Measurements from ENCODE around the gene GPHB5. TPM values are rescaled to one million over a fixed set of nuclear protein-coding genes. Genes with fewer than 3 reads are reported as not detected.
"Not testable (repeated sequence)": the region's sequence is repeated elsewhere in the genome, so short reads cannot be mapped to it uniquely, and the experiment has no call there.

GPHB5 gene
- total RNA-seq, 1 donor: not detected

GRCh38 chr14:63279933-63280332 is 38.8 kb downstream of the GPHB5 start:
- peaks cover 13% of the 10 kb centered on the region for H3K27me3 ChIP-seq (ENCODE audit: insufficient read depth, low read length)
- H3K4me1 ChIP-seq (ENCODE audit: insufficient read depth, low read length); H3K9me3 ChIP-seq (ENCODE audit: low read depth, low read length); H3K4me3 ChIP-seq (ENCODE audit: low read length): not testable (repeated sequence)

- Histone ChIP-seq H3K4me3 (ENCODE audit: low read length) (no peak overlapping the region), H3K27me3 (ENCODE audit: insufficient read depth, low read length) (peaks cover 2% of the 10 kb centered on the region), H3K9me3 (ENCODE audit: low read depth, low read length) (no peaks in the 10 kb centered on the region), H3K4me1 (ENCODE audit: insufficient read depth, low read length) (no peaks in the 10 kb centered on the region)
These were observed 41.0 kb downstream of the GPHB5 start for GRCh38 chr14:63277591-63278183.

DNA sequence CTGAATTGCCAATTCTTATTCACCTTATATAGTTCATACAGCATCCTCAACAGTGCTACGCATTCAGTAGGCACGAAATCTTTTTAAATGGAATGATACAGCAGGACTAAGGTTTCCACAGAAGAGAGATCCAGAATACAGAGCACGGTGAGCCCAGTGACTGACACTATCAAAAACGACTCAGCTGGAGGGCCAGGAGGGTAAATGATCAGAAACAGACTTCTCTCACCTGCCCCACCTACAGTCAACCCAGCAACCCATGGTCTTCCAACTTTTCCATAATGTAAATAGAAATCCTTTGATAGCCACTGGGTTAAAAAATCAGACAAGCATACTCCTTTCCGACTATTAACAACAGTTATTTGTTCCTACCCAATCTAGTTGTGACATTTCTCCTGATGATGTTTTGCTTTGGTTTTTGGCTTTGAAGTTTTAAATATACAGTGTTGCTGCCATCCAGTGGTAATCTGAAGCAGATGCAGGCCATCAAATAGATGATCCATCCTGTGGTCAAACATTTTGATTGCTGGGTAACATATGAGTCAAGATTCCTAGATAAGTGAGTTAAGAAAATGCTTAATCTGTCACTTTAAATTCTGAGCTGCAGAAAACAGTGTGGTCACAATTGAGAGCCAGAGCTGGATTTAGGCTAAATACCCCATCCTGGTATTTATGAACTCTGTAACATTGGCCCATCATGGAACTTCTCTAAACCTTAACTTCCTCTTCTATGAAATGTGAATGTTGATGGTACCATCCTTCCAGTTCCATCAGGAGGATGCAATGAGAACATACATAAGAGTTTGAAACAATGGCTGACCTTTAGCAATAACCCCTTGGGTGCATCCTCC is 42.0 kb downstream of the GPHB5 start:
- Histone ChIP-seq H3K27me3 (ENCODE audit: insufficient read depth, low read length) (no peaks in the 10 kb centered on the region), H3K4me1 (ENCODE audit: insufficient read depth, low read length) (no peaks in the 10 kb centered on the region), H3K9me3 (ENCODE audit: low read depth, low read length) (no peaks in the 10 kb centered on the region), H3K4me3 (ENCODE audit: low read length) (no peak overlapping the region)

DNA sequence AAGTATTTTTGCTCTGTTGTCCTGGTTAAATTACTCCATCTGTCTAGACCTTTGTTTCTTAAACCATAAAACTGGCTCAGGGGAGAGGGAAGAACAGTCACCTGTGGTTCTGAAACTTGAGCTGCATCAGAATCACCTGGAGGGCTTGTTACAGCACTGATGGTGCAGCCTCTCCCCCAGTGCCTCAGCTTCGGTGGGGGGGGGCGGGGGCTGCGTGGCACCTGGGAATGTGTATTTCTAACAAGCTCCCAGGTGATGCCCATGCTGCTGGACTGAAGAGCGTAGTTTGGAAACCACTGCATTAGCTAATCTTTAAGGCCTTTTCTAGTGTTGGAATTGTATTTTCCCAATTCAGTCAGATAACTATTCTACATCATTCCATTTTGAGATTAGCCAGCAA is 42.7 kb downstream of the GPHB5 start:
- H3K9me3 ChIP-seq (ENCODE audit: low read depth, low read length): no peaks in the 10 kb centered on the region
- no peak overlapping the region for H3K4me3 ChIP-seq (ENCODE audit: low read length)
- no peaks in the 10 kb centered on the region for H3K4me1 ChIP-seq (ENCODE audit: insufficient read depth, low read length)
- no peaks in the 10 kb centered on the region for H3K27me3 ChIP-seq (ENCODE audit: insufficient read depth, low read length)

- Histone ChIP-seq H3K4me1 (ENCODE audit: insufficient read depth, low read length) (no peaks in the 10 kb centered on the region), H3K4me3 (ENCODE audit: low read length) (no peak overlapping the region), H3K27me3 (ENCODE audit: insufficient read depth, low read length) (no peaks in the 10 kb centered on the region), H3K9me3 (ENCODE audit: low read depth, low read length) (no peaks in the 10 kb centered on the region)
These were observed 43.1 kb downstream of the GPHB5 start for GRCh38 chr14:63275611-63276010.

GRCh38 chr14:63273717-63274655 is 44.7 kb downstream of the GPHB5 start:
- Histone ChIP-seq H3K27me3 (ENCODE audit: insufficient read depth, low read length) (no peaks in the 10 kb centered on the region), H3K4me3 (ENCODE audit: low read length) (no peak overlapping the region), H3K4me1 (ENCODE audit: insufficient read depth, low read length) (no peaks in the 10 kb centered on the region)

GRCh38 chr14:63273129-63273528 is 45.6 kb downstream of the GPHB5 start:
- H3K27me3 ChIP-seq (ENCODE audit: insufficient read depth, low read length): no peaks in the 10 kb centered on the region
- H3K9me3 ChIP-seq (ENCODE audit: low read depth, low read length): no peaks in the 10 kb centered on the region
- H3K4me1 ChIP-seq (ENCODE audit: insufficient read depth, low read length): no peaks in the 10 kb centered on the region
- H3K4me3 ChIP-seq (ENCODE audit: low read length): no peak overlapping the region

More at GRCh38 chr14:63273717-63274655, 44.7 kb downstream of the GPHB5 start:
- H3K9me3 ChIP-seq (ENCODE audit: low read depth, low read length): no peaks in the 10 kb centered on the region

GRCh38 chr14:63269561-63270225 is 49.0 kb downstream of the GPHB5 start:
- Histone ChIP-seq H3K9me3 (ENCODE audit: low read depth, low read length) (no peaks in the 10 kb centered on the region), H3K4me1 (ENCODE audit: insufficient read depth, low read length) (no peaks in the 10 kb centered on the region), H3K4me3 (ENCODE audit: low read length) (no peak overlapping the region), H3K27me3 (ENCODE audit: insufficient read depth, low read length) (no peaks in the 10 kb centered on the region)

- H3K9me3 ChIP-seq (ENCODE audit: low read depth, low read length): no peaks in the 10 kb centered on the region
- H3K4me1 ChIP-seq (ENCODE audit: insufficient read depth, low read length): no peaks in the 10 kb centered on the region
- no peaks in the 10 kb centered on the region for H3K27me3 ChIP-seq (ENCODE audit: insufficient read depth, low read length)
- no peak overlapping the region for H3K4me3 ChIP-seq (ENCODE audit: low read length)
These were observed 50.0 kb downstream of the GPHB5 start for GRCh38 chr14:63268771-63269170.

DNA sequence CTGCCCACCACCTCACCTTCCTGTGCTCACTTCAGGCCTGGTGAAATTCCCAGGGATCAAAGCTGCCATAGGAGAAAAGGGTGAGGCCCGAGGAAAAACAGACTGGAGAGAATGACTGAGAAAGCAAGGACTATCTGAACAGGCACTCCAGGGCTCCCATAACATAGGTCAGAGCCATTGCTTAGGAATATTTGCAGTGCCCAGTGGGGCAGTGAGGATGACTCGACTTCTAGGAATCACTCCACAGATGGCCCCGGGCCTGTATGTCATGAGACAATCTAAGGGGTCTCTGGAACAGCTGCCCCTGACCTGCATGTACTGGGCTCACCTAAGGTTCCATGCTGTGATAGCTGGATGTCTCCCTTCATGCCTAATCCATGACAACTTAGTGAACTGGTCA is 51.6 kb downstream of the GPHB5 start:
- Histone ChIP-seq H3K27me3 (ENCODE audit: insufficient read depth, low read length) (no peaks in the 10 kb centered on the region), H3K4me3 (ENCODE audit: low read length) (no peak overlapping the region), H3K4me1 (ENCODE audit: insufficient read depth, low read length) (no peaks in the 10 kb centered on the region), H3K9me3 (ENCODE audit: low read depth, low read length) (no peaks in the 10 kb centered on the region)

DNA sequence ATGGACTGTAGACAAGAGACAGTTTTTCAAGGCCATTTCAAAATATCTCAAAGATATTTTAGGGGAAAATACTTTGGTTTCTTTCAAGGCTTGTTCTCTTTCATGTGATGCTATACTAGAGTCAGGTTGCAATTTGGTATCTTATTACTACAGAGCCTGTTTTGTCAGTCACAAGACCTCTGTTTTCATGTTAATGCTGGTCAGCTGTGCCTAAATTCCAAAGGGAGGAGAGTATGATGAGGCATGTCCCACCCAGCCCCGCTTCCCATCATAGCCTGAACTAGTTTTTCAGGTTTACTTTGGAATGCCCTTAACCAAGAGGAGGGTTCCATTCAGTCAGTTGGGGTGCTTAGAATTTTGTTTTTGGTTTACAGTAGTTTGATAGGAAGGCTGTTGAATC is 52.6 kb downstream of the GPHB5 start:
- H3K9me3 ChIP-seq (ENCODE audit: low read depth, low read length): no peaks in the 10 kb centered on the region
- no peak overlapping the region for H3K4me3 ChIP-seq (ENCODE audit: low read length)
- H3K4me1 ChIP-seq (ENCODE audit: insufficient read depth, low read length): no peaks in the 10 kb centered on the region
- no peaks in the 10 kb centered on the region for H3K27me3 ChIP-seq (ENCODE audit: insufficient read depth, low read length)

Other genes with a start within 250 kb of the GPHB5 start
- gene RHOJ, start 114.5 kb downstream of the GPHB5 start, total RNA-seq: 0.10 TPM
- gene PPP2R5E, start 224.4 kb upstream of the GPHB5 start, total RNA-seq: 24.1 TPM

All from mononuclear cell (primary cell).